Esophagus squamous epithelium (tissue), 5 donors: ENCODE measurements around the gene NAV2. TPM values are rescaled to one million over a fixed set of nuclear protein-coding genes. Genes with fewer than 3 reads are reported as not detected.

ENCODE experiments used
- DNase-seq: peaks from one replicate; lab custom pipeline; 2025; lab: John Stamatoyannopoulos, UW
- H3K27ac ChIP-seq, 4 donors: fragments of 200-600 bp; sonication (generic); one replicate each; pipeline ENCODE4 v1.5.1; 2016 to 2019; ENCODE audit warnings: mild to moderate bottlenecking in 1 of 4
- H3K27me3 ChIP-seq, 4 donors: fragments of 200-600 bp; sonication (generic); 1 replicate in 3 of 4; 2 replicates in 1 of 4; pipeline versions ENCODE4 v1.5.1 to v1.6.0; 2017 to 2021; ENCODE audit warnings: antibody characterized with exemption in 1 of 4
- H3K36me3 ChIP-seq, 3 donors: fragments of 200-600 bp; sonication (generic); one replicate each; pipeline ENCODE4 v1.5.1; 2016 to 2019
- H3K4me1 ChIP-seq, 3 donors: fragments of 200-600 bp; sonication (generic); one replicate each; pipeline ENCODE4 v1.5.1; 2017 to 2019
- H3K4me3 ChIP-seq, 4 donors: fragments of 200-600 bp; sonication (generic); 1 replicate in 3 of 4; 2 replicates in 1 of 4; pipeline ENCODE4 v1.5.1; 2016 to 2019; ENCODE audit warnings: mild to moderate bottlenecking in 2 of 4, moderate library complexity in 1 of 4
- H3K9me3 ChIP-seq, 3 donors: fragments of 200-600 bp; sonication (generic); one replicate each; pipeline ENCODE4 v1.5.1; 2016 to 2019
- POLR2A ChIP-seq, 4 donors: fragments of 450-650 bp; IDR thresholded peaks; one replicate each; pipeline ENCODE4 v1.6.1; 2017; ENCODE audit warnings: antibody characterized with exemption in 4 of 4, mild to moderate bottlenecking in 4 of 4, moderate library complexity in 3 of 4
- WGBS, 2 donors: methylation state at CpG; one replicate each; pipeline ENCODE4 v1.1.5; 2018; 5-methylcytosine and 5-hydroxymethylcytosine counted together
- intact Hi-C: fragments of 100-400 bp; cut with DNase I; formaldehyde crosslinking; loops from one replicate; pipeline ENCODE4 v1.15.0; 2022
- total RNA-seq, 4 donors: library from RNA; depleted of rRNA; stranded (reverse); fragments of >200 nt; gene quantifications; one replicate each; pipeline ENCODE4 v1.1.0, GENCODE V29; 2016
- TF ChIP-seq, protein P1 (sequence below), 6 experiments: fragments of 450-650 bp in 4 of 6; fragments of 200-600 bp in 2 of 6; sonication (generic) in 2 of 6; IDR thresholded peaks; one replicate each; pipeline ENCODE4 v1.5.1; 2016 to 2019; ENCODE audit warnings: antibody characterized with exemption in 6 of 6, mild to moderate bottlenecking in 4 of 6, moderate library complexity in 4 of 6
- donor health status: DM: yes; HTN: yes; CAD: no.

Gene NAV2
- total RNA-seq, 4 donors from 2014 or later = 4.9 to 19.1 (median 14.6) TPM

DNA sequence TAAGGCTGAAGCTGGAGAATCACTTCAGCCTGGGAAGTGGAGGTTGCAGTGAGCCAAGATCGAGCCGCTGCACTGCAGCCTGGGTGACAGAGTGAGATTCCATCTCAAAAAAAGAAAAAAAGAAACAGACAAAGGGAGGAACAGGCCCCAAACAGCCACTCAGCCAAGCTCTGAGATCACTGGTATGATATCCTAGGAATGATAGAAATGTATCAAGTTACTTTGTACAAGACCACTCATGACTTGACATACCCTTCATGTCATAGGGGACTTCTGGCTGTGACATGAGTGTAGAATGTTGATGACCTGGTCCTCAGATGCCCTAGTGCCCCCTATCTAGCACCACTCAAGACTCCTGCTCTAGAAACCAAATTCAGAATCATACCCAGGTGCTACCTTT lies 216.5 kb downstream of the NAV2 start:
- peaks cover 0 to 16% (median 0%) of the 10 kb centered on the region in 3 donors for H3K4me1 ChIP-seq
- 76 to 93% methylated on average over 2 of the region's 2 CpGs for WGBS, 2 donors
- H3K4me3 ChIP-seq = no peak overlapping the region
- no peak for DNase-seq
- no peaks in the 10 kb centered on the region for H3K9me3 ChIP-seq
- no peak overlapping the region for H3K27ac ChIP-seq
- no peaks in the 10 kb centered on the region for H3K27me3 ChIP-seq
- H3K36me3 ChIP-seq = peaks cover 0 to 14% (median 0%) of the 10 kb centered on the region in 3 donors
- intact Hi-C loops = no loop called here
- no peak for TF ChIP-seq POLR2A (IDR thresholded peaks at IDR 0.05)
- TF ChIP-seq, protein P1, sequence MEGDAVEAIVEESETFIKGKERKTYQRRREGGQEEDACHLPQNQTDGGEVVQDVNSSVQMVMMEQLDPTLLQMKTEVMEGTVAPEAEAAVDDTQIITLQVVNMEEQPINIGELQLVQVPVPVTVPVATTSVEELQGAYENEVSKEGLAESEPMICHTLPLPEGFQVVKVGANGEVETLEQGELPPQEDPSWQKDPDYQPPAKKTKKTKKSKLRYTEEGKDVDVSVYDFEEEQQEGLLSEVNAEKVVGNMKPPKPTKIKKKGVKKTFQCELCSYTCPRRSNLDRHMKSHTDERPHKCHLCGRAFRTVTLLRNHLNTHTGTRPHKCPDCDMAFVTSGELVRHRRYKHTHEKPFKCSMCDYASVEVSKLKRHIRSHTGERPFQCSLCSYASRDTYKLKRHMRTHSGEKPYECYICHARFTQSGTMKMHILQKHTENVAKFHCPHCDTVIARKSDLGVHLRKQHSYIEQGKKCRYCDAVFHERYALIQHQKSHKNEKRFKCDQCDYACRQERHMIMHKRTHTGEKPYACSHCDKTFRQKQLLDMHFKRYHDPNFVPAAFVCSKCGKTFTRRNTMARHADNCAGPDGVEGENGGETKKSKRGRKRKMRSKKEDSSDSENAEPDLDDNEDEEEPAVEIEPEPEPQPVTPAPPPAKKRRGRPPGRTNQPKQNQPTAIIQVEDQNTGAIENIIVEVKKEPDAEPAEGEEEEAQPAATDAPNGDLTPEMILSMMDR (IDR thresholded peaks at IDR 0.05) = no peak

DNA sequence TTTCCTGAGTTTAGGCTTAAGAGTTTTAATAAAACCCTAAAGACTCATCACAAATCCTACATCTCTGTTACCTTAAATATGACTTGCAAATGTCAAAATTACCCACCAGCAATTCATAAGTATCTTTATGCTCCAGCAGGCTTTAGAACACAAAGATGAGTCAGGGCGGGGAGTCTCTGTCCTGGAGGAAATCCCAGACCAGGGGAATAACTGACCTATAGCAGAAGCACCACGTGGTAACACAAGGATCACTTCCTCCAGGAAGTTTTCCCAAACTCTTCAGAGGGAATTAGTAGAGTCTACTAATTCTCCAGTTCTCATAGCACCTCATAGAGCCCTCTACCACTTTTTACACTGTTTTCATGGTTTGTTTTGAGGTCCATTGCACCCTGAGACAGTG lies 217.0 kb downstream of the NAV2 start:
- Histone ChIP-seq H3K9me3 (no peaks in the 10 kb centered on the region), H3K36me3 (peaks cover 0 to 19% (median 0%) of the 10 kb centered on the region in 3 donors), H3K4me3 (no peak overlapping the region), H3K27ac (no peak overlapping the region), H3K27me3 (no peaks in the 10 kb centered on the region), H3K4me1 (peaks cover 0 to 16% (median 0%) of the 10 kb centered on the region in 3 donors)
- no peak for DNase-seq
- no peak for TF ChIP-seq POLR2A (IDR thresholded peaks at IDR 0.05)
- TF ChIP-seq, protein P1 (IDR thresholded peaks at IDR 0.05) = no peak
- 53 to 66% methylated on average over 2 of the region's 2 CpGs for WGBS, 2 donors
- intact Hi-C loops = no loop called here

DNA sequence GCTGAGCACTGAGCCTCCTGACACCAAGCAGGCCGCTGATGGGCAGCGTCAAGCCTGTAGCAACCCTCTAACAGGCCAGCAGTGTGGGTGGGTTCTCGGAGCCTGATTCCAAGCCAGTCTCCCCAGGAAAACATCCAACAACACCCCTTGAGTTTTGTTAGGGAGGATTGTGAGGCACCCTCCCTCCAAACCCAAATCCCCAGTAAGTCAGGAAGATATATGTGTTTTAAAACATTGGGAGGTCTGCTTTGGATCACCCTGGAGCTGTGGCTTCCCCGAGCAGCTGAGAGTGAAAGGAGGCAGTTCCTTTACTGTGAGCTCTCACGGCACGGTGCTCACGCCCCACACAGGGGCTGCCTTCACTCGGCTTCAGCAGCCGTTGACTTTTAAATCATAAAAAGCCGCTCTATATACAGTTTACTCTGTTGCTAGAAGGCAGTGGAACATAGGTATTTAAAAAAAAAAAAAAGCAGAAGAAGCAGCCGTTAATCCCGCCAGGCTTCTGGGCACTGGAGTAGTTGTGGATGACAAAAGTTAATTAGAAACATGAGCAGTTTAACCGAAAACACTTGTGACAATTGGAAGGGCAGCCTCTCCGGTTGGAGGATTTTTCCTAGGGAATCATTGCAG lies 218.6 kb downstream of the NAV2 start:
- peaks cover 0 to 21% (median 0%) of the 10 kb centered on the region in 3 donors for H3K4me1 ChIP-seq
- DNase-seq = no peak
- H3K4me3 ChIP-seq = peak overlapping the region in 1 of 4 donors; percentile 3
- no peaks in the 10 kb centered on the region for H3K9me3 ChIP-seq
- TF ChIP-seq, protein P1 (IDR thresholded peaks at IDR 0.05) = no peak
- TF ChIP-seq POLR2A (IDR thresholded peaks at IDR 0.05) = no peak
- intact Hi-C loops = no loop called here
- H3K36me3 ChIP-seq = peaks cover 0 to 21% (median 0%) of the 10 kb centered on the region in 3 donors
- peak overlapping the region in 1 of 4 donors; percentile 29 for H3K27ac ChIP-seq
- WGBS, 2 donors = 77% methylated on average over 11 to 13 of the region's 14 CpGs
- H3K27me3 ChIP-seq = no peaks in the 10 kb centered on the region

DNA sequence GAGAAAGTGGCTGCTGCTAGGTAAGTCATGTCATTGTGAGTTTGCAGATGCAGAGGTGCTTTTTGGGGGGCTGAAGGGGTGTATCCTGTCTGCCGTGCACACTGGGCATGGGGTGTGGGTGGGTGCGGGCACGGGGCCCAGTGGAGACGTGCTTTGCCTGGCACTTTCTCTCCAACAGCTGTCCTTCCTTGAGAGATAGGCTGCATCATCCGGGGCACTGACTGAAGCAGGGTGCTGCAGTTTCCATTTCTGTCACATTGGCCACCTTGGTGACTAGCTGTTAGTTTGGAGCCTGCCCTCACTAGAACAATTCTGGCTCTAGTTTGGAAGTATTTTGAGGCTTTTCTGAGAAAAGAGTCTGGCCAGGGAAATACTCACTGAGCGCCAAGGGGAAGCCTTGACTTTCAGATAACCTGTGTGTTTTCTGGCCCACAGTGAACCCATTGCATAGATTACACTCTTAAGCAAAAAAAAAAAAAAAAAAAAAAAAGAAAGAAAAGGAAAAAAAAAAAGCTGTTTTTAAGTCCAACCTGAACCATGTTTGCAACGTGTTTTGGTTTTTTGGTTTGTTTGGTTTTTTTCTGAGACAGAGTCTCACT lies 219.2 kb downstream of the NAV2 start:
- intact Hi-C loops = no loop called here
- H3K9me3 ChIP-seq = no peaks in the 10 kb centered on the region
- no peak overlapping the region for H3K4me3 ChIP-seq
- TF ChIP-seq POLR2A (IDR thresholded peaks at IDR 0.05) = no peak
- TF ChIP-seq, protein P1 (IDR thresholded peaks at IDR 0.05) = no peak
- H3K36me3 ChIP-seq = peaks cover 0 to 27% (median 0%) of the 10 kb centered on the region in 3 donors
- peaks cover 0 to 15% (median 0%) of the 10 kb centered on the region in 3 donors for H3K4me1 ChIP-seq
- no peak for DNase-seq
- no peak overlapping the region for H3K27ac ChIP-seq
- WGBS, 2 donors = 56 to 63% methylated on average over 2 to 5 of the region's 7 CpGs
- no peaks in the 10 kb centered on the region for H3K27me3 ChIP-seq

DNA sequence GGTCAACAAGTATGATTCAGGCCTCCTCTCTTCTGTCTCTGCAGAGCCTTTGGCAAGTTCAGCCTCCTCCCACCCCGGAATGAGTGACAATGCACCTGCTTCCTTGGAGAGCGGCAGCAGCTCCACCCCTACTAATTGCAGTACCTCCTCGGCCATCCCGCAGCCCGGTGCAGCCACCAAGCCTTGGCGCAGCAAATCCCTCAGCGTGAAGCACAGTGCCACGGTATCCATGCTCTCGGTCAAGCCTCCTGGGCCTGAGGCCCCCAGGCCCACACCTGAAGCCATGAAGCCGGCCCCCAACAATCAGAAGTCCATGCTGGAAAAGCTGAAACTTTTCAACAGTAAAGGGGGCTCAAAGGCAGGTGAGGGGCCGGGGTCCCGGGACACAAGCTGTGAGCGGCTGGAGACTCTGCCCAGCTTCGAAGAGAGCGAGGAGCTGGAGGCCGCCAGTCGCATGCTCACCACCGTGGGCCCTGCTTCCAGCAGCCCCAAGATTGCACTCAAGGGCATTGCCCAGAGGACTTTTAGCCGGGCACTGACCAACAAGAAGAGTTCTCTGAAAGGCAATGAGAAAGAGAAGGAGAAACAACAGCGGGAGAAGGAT lies 220.6 kb downstream of the NAV2 start:
- no peak overlapping the region for H3K4me3 ChIP-seq
- no peaks in the 10 kb centered on the region for H3K27me3 ChIP-seq
- no peak for DNase-seq
- no peaks in the 10 kb centered on the region for H3K9me3 ChIP-seq
- WGBS, 2 donors = 92 to 94% methylated on average over 14 to 20 of the region's 20 CpGs
- TF ChIP-seq, protein P1 (IDR thresholded peaks at IDR 0.05) = no peak
- no peak for TF ChIP-seq POLR2A (IDR thresholded peaks at IDR 0.05)
- peaks cover 0 to 29% (median 0%) of the 10 kb centered on the region in 3 donors for H3K36me3 ChIP-seq
- intact Hi-C loops = no loop called here
- H3K4me1 ChIP-seq = peaks cover 0 to 13% (median 0%) of the 10 kb centered on the region in 3 donors
- H3K27ac ChIP-seq = no peak overlapping the region
